ENCODE data around the gene ADISSP. TPM values are rescaled to one million over a fixed set of nuclear protein-coding genes. Genes with fewer than 3 reads are reported as not detected.

The ADISSP gene
- total and polyA plus RNA-seq, 2 of the 13 experiments (the other 11 are each of a cell fraction or from before 2014, with no cell fraction given): 38.3 to 90.6 TPM

DNA sequence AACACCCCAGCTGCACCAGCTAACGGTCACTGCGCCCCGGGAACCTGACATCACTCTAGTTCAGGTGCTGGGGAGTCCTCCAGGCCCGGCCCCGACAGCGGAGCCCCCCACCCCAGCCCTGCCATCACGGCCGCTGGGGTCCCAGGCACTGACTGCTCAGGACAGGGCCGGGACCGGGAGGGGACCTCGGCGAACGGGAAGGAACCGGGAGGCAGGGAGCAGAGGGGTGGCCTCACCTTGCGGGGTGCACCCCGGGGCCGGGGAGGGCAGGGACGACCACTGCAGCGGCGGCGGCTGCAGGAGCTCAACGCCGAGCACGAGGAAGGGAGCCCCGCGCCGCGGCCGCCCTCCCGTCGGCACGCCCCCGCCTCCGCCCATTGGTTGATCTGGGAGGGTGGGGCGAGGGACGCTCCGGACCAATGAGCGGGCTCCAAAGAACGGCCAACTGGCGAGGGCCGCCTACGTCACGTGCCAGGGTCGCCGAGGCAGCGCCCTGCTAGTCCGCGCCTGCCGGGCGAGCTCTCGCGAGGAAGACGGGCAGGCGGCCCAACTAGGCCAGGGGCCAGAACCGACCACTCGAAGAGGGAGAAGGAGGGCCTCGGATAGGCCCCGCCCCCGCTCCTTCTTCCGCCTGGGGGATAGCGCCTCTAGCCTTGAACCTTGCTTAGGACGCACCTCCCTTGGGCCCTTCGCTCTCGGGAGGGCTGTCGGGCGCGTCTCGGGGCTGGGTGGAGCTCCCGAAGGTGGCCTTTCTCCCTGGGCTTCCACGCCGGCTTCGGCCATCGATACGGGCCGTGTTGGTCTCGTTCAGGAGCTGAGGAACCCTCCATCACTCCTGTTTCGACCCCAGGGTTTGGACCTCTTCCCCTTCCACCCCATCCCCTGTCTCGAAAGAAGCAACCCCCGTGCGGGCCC is at the start of gene ADISSP (continued):
- peak in 1 of 2 experiments; percentile 84; a peak in 2 of 4 replicates for TF ChIP-seq KLF16 (CRISPR knock-in tag; IDR thresholded peaks at IDR 0.05)
- TF ChIP-seq ZNF225 (CRISPR knock-in tag; IDR thresholded peaks at IDR 0.05): peak; percentile 75
- no peak for TF ChIP-seq MAFK (conservative IDR thresholded peaks at IDR 0.05 in 1 of 2, IDR thresholded peaks at IDR 0.05 in 1 of 2; ENCODE audit: low read length in 2 of 2)
- no peak; the same call in 1 of the 2 replicates for TF ChIP-seq ZNF839 (CRISPR knock-in tag; IDR thresholded peaks at IDR 0.05; ENCODE audit: borderline replicate concordance)
- peak; percentile 68; the same call in 1 of the 2 replicates for TF ChIP-seq FLYWCH1 (CRISPR knock-in tag; IDR thresholded peaks at IDR 0.05)
- TF ChIP-seq ZBTB25 (CRISPR knock-in tag; IDR thresholded peaks at IDR 0.05): no peak; the same call in 1 of the 2 replicates
- TF ChIP-seq CHCHD3 (CRISPR knock-in tag; IDR thresholded peaks at IDR 0.05): peak; percentile 55; the same call in 1 of the 2 replicates
- peak; percentile 62 for TF ChIP-seq KMT2A (CRISPR knock-in tag; IDR thresholded peaks at IDR 0.05)
- TF ChIP-seq ATM (IDR thresholded peaks at IDR 0.05; ENCODE audit: borderline replicate concordance): no peak
- TF ChIP-seq MEF2D (CRISPR knock-in tag; IDR thresholded peaks at IDR 0.05): no peak; the same call in 1 of the 2 replicates
- peak; percentile 85 for TF ChIP-seq GABPB1 (CRISPR knock-in tag; IDR thresholded peaks at IDR 0.05)
- peak; percentile 74; the same call in 1 of the 2 replicates for TF ChIP-seq ZNF343 (CRISPR knock-in tag; IDR thresholded peaks at IDR 0.05)
- TF ChIP-seq IRF2 (CRISPR knock-in tag; IDR thresholded peaks at IDR 0.05): peak; percentile 30
- TF ChIP-seq HOXD1 (CRISPR knock-in tag; IDR thresholded peaks at IDR 0.05): peak; percentile 83
- TF ChIP-seq PHB2 (IDR thresholded peaks at IDR 0.05; ENCODE audit: partially characterized antibody): no peak
- TF ChIP-seq NR2C2 (CRISPR knock-in tag; IDR thresholded peaks at IDR 0.05; ENCODE audit: borderline replicate concordance): peak; percentile 80
- TF ChIP-seq HNRNPUL1 (IDR thresholded peaks at IDR 0.05; ENCODE audit: low read depth, low read length): no peak
- peak; percentile 71 for TF ChIP-seq HNRNPK (IDR thresholded peaks at IDR 0.05; ENCODE audit: low read depth, low read length, poor library complexity, severe bottlenecking)
- peak; percentile 46 for TF ChIP-seq ZEB1 (IDR thresholded peaks at IDR 0.05; ENCODE audit: insufficient replicate concordance, low read depth)
- TF ChIP-seq ZNF382 (CRISPR knock-in tag; IDR thresholded peaks at IDR 0.05; ENCODE audit: borderline replicate concordance): no peak
- peak; percentile 89 for TF ChIP-seq ZNF160 (CRISPR knock-in tag; IDR thresholded peaks at IDR 0.05)
- TF ChIP-seq, protein P1, sequence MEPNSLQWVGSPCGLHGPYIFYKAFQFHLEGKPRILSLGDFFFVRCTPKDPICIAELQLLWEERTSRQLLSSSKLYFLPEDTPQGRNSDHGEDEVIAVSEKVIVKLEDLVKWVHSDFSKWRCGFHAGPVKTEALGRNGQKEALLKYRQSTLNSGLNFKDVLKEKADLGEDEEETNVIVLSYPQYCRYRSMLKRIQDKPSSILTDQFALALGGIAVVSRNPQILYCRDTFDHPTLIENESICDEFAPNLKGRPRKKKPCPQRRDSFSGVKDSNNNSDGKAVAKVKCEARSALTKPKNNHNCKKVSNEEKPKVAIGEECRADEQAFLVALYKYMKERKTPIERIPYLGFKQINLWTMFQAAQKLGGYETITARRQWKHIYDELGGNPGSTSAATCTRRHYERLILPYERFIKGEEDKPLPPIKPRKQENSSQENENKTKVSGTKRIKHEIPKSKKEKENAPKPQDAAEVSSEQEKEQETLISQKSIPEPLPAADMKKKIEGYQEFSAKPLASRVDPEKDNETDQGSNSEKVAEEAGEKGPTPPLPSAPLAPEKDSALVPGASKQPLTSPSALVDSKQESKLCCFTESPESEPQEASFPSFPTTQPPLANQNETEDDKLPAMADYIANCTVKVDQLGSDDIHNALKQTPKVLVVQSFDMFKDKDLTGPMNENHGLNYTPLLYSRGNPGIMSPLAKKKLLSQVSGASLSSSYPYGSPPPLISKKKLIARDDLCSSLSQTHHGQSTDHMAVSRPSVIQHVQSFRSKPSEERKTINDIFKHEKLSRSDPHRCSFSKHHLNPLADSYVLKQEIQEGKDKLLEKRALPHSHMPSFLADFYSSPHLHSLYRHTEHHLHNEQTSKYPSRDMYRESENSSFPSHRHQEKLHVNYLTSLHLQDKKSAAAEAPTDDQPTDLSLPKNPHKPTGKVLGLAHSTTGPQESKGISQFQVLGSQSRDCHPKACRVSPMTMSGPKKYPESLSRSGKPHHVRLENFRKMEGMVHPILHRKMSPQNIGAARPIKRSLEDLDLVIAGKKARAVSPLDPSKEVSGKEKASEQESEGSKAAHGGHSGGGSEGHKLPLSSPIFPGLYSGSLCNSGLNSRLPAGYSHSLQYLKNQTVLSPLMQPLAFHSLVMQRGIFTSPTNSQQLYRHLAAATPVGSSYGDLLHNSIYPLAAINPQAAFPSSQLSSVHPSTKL (CRISPR knock-in tag; IDR thresholded peaks at IDR 0.05): peak; percentile 43; the same call in 1 of the 2 replicates
- 0 out of 2 replicates have a peak, but pooled peaks have one; percentile 78 for TF ChIP-seq ZSCAN20 (CRISPR knock-in tag; IDR thresholded peaks at IDR 0.05; ENCODE audit: borderline replicate concordance)
- TF ChIP-seq SOX13 (IDR thresholded peaks at IDR 0.05): 0 out of 2 replicates have a peak, but pooled peaks have one; percentile 24
- no peak; a peak in 2 of 4 replicates for TF ChIP-seq SOX13 (CRISPR knock-in tag; conservative IDR thresholded peaks at IDR 0.05 in 1 of 2, IDR thresholded peaks at IDR 0.05 in 1 of 2)

Data from HepG2 (cell line).